K562 (cell line): ENCODE measurements around the gene CDCP1. TPM values are rescaled to one million over a fixed set of nuclear protein-coding genes. Genes with fewer than 3 reads are reported as not detected.
A peak's percentile ranks its signal among the peaks of the same experiment; 100 is the strongest.

Experiments used
- ATAC-seq: fragments of 200-7000 bp; cut with Tn5 transposase; 3 replicates; pipeline ENCODE4 v1.9.1; 2020; ENCODE audit warnings: moderate library complexity
- BruUV-seq: library from RNA; stranded (reverse); fragments of 400-500 nt; replicated peaks from 2 replicates; lab custom pipeline; 2021; lab: Mats Ljungman, UMichigan
- CTCF ChIA-PET: fragments of 300-600 bp; formaldehyde crosslinking; extraction: SDS; loops from one replicate; lab custom pipeline; 2021; ENCODE audit warnings: low intra/inter-chr PET ratio; lab: Yijun Ruan, JAX
- POLR2A ChIA-PET: fragments of 300-600, 350-650 bp; sonication (Branson Sonifier 250); formaldehyde crosslinking; extraction: SDS; loops from one replicate; lab custom pipeline; 2021; ENCODE audit warnings: antibody characterized with exemption, inconsistent platforms; lab: Yijun Ruan, JAX
- DNase-seq, 4 experiments: peaks; one replicate each; pipeline versions ENCODE4 v3.0.0 to v3.0.0-alpha.2; 2011 to 2018; ENCODE audit warnings: low spot score in 3 of 4, mixed read lengths in 3 of 4; ENCODE audit errors: extremely low read depth in 1 of 4
- FAIRE-seq: peaks from 2 replicates; lab custom pipeline; 2011; peaks lifted over from hg19 to GRCh38; lab: Jason Lieb, UNC
- H2AFZ ChIP-seq: 2 replicates; pipeline ENCODE4 v1.6.0; 2011; ENCODE audit warnings: low read depth, low read length, control low read depth, inconsistent platforms
- H3K27ac ChIP-seq: fragments of 200-600 bp; 3 replicates; pipeline ENCODE4 v1.8.0; 2011; ENCODE audit warnings: low read depth, mild to moderate bottlenecking, control low read depth, inconsistent platforms, low read length, moderate library complexity, mixed read lengths; ENCODE audit errors: extremely low read depth
- H3K27me3 ChIP-seq, 2 experiments: fragments of 300-600 bp in 1 of 2; 2 replicates in 1 of 2; 3 replicates in 1 of 2; pipeline versions ENCODE4 v1.6.0 to v1.8.0; 2011; ENCODE audit warnings: inconsistent platforms in 2 of 2, low read length in 2 of 2, mild to moderate bottlenecking in 1 of 2, mixed read lengths in 1 of 2, moderate library complexity in 1 of 2; ENCODE audit not compliant: control insufficient read depth in 2 of 2, insufficient read depth in 2 of 2
- H3K36me3 ChIP-seq: fragments of 300-600 bp; 3 replicates; pipeline ENCODE4 v1.8.0; 2011; ENCODE audit warnings: mild to moderate bottlenecking, low read length, inconsistent platforms; ENCODE audit not compliant: control insufficient read depth, insufficient read depth
- H3K4me1 ChIP-seq, 2 experiments: fragments of 200-600 bp in 1 of 2; replicated peaks in 1 of 2; 2 replicates in 1 of 2; 3 replicates in 1 of 2; pipeline versions ENCODE4 v1.5.1 to v1.8.0; 2011; ENCODE audit warnings: inconsistent platforms in 2 of 2, low read length in 2 of 2, mild to moderate bottlenecking in 1 of 2, mixed read lengths in 1 of 2, moderate library complexity in 1 of 2; ENCODE audit not compliant: control insufficient read depth in 2 of 2, insufficient read depth in 2 of 2
- H3K4me2 ChIP-seq: 2 replicates; pipeline ENCODE4 v1.6.1; 2011; ENCODE audit warnings: low read length, control low read depth, inconsistent platforms, mixed read lengths; ENCODE audit not compliant: insufficient read depth
- H3K4me3 ChIP-seq: fragments of 200-600 bp; sonication (generic), shearing (Covaris generic); 2 replicates; pipeline ENCODE4 v1.5.1; 2016; ENCODE audit warnings: control low read depth, inconsistent platforms
- H3K79me2 ChIP-seq: fragments of 200-600 bp; 3 replicates; pipeline ENCODE4 v1.8.0; 2011; ENCODE audit warnings: low read length, inconsistent platforms; ENCODE audit not compliant: control insufficient read depth, insufficient read depth
- H3K9ac ChIP-seq, 2 experiments: 2 replicates each; pipeline versions ENCODE4 v1.6.0 to v1.6.1; 2011; ENCODE audit warnings: low read depth in 2 of 2, low read length in 2 of 2, control low read depth in 1 of 2, inconsistent platforms in 1 of 2, mild to moderate bottlenecking in 1 of 2, mixed read lengths in 1 of 2; ENCODE audit not compliant: insufficient read depth in 1 of 2
- H3K9me1 ChIP-seq: one replicate; pipeline ENCODE4 v1.6.0; 2011; ENCODE audit warnings: inconsistent platforms, mild to moderate bottlenecking, low read length, moderate library complexity; ENCODE audit not compliant: control insufficient read depth, insufficient read depth
- H3K9me3 ChIP-seq: replicated peaks from 2 replicates; pipeline ENCODE4 v1.5.1; 2011; ENCODE audit warnings: low read depth, low read length, inconsistent platforms; ENCODE audit not compliant: control insufficient read depth, insufficient read depth
- H4K20me1 ChIP-seq: replicated peaks from 2 replicates; pipeline ENCODE4 v1.6.1; 2011; ENCODE audit warnings: low read length, inconsistent platforms, mixed read lengths; ENCODE audit not compliant: control insufficient read depth, insufficient read depth
- E2F6 ChIP-seq, 2 experiments: IDR thresholded peaks; 2 replicates each; pipeline ENCODE4 v1.6.1; 2011; ENCODE audit warnings: borderline replicate concordance in 1 of 2, control low read depth in 1 of 2, low read depth in 1 of 2, low read length in 1 of 2, mild to moderate bottlenecking in 1 of 2, mixed read lengths in 1 of 2, moderate library complexity in 1 of 2; ENCODE audit not compliant: insufficient read depth in 1 of 2, insufficient read length in 1 of 2, poor library complexity in 1 of 2, severe bottlenecking in 1 of 2; ENCODE audit errors: extremely low read depth in 1 of 2
- PRDM10 ChIP-seq: fragments of 450-650 bp; IDR thresholded peaks from 2 replicates; pipeline ENCODE4 v1.6.1; 2018; ENCODE audit not compliant: partially characterized antibody
- WGBS: fragments of 100-300 bp; shearing (Covaris generic); methylation state at CpG from one replicate; pipeline ENCODE4 v1.1.6; 2016; ENCODE audit warnings: low coverage, mixed read lengths; ENCODE audit not compliant: insufficient coverage; ENCODE audit errors: missing lambda C conversion rate; 5-methylcytosine and 5-hydroxymethylcytosine counted together
- in situ Hi-C: fragments of 300-500 bp; cut with MboI; formaldehyde crosslinking; loops from 4 replicates; pipeline ENCODE4 v1.15.0; 2018; ENCODE audit warnings: inconsistent platforms, mixed read lengths
- intact Hi-C: fragments of 100-400 bp; cut with micrococcal nuclease; formaldehyde crosslinking; loops from 2 replicates; pipeline ENCODE4 v1.14.2; 2022
- polyA plus RNA-seq, 8 experiments: library from polyadenylated mRNA; depleted of rRNA in 4 of 8; stranded (reverse) in 5 of 8; unstranded in 3 of 8; fragments of >200 nt; fragmentation: Nextera tagmentation in 2 of 8; fragmentation: Illumina TruSeq in 1 of 8; extraction: Ambion mirVana in 2 of 8; extraction: Trizol in 1 of 8; gene quantifications; 2 replicates each; pipeline versions ENCODE4 v1.2.1 to v1.2.3, GENCODE V29; 2011 to 2014; ENCODE audit warnings: inconsistent platforms in 1 of 8, missing spikeins in 1 of 8
- total RNA-seq, 7 experiments: library from RNA; depleted of rRNA in 6 of 7; stranded (reverse); fragments of >200 nt in 6 of 7; fragmentation: Illumina TruSeq in 2 of 7; extraction: Trizol in 2 of 7; gene quantifications; 2 replicates each; pipeline versions ENCODE4 v1.2.1 to v1.2.3, GENCODE V29; 2011 to 2021; ENCODE audit warnings: low replicate concordance in 1 of 7

The CDCP1 gene
- total and polyA plus RNA-seq, 9 of the 15 experiments (the other 6 are each of a cell fraction or from before 2014, with no cell fraction given), result 3.9 to 16.4 (median 5.2) TPM

GRCh38 chr3:45183872-45184262 lies 37.7 kb upstream of the CDCP1 start:
- Histone ChIP-seq H3K9me1 (peaks cover 3% of the 10 kb centered on the region), H3K4me2 (no peak overlapping the region), H2AFZ (no peak overlapping the region; the same call in 1 of the 2 replicates), H3K79me2 (no peaks in the 10 kb centered on the region), H3K27ac (peak overlapping the region; percentile 75; the same call in 2 of the 3 replicates), H3K9ac (peak overlapping the region; percentile 41 to 64; a peak in 2 of 4 replicates), H3K4me1 (peaks cover 21 to 39% of the 10 kb centered on the region in 2 experiments), H3K27me3 (no peaks in the 10 kb centered on the region), H3K9me3 (no peaks in the 10 kb centered on the region), H3K36me3 (no peaks in the 10 kb centered on the region), H4K20me1 (no peaks in the 10 kb centered on the region), H3K4me3 (no peak overlapping the region)
- BruUV-seq, result no TSS peak
- ChIA-PET POLR2A (interaction anchor here (0.7 to 2.3 kb wide), 6 partner anchors 9 to 119 kb away, joined by 3 to 7 read pairs (median 4); no protein-coding TSS in a partner anchor), CTCF (no interaction called here)
- DNase-seq (no peak), ATAC-seq (no peak), FAIRE-seq (no peak)
- in situ Hi-C loops, result no loop called here
- no peak for TF ChIP-seq E2F6 (IDR thresholded peaks at IDR 0.05; ENCODE audit: borderline replicate concordance in 1 of 2, extremely low read depth in 1 of 2, insufficient read depth in 1 of 2, insufficient read length in 1 of 2, low read depth in 1 of 2, low read length in 1 of 2, poor library complexity in 1 of 2, severe bottlenecking in 1 of 2)
- peak; percentile 70 for TF ChIP-seq PRDM10
- intact Hi-C loops, result no loop called here
- WGBS, result 71% methylated on average over 7 of the region's 7 CpGs
